Gastroesophageal sphincter (tissue), 4 donors: ENCODE data around the gene NOP53. TPM values are rescaled to one million over a fixed set of nuclear protein-coding genes. Genes with fewer than 3 reads are reported as not detected.

Source experiments
- ATAC-seq: fragments of 150-250 bp; one replicate; pipeline ENCODE4 v1.9.1; 2016; ENCODE audit warnings: mild to moderate bottlenecking, moderate library complexity
- H3K27ac ChIP-seq, 4 donors: fragments of 200-600 bp; sonication (generic) in 3 of 4; 1 replicate in 3 of 4; 2 replicates in 1 of 4; pipeline ENCODE4 v1.5.1; 2016 to 2019
- H3K27me3 ChIP-seq: fragments of 200-600 bp; sonication (generic); one replicate; pipeline ENCODE4 v1.5.1; 2019
- H3K36me3 ChIP-seq, 2 donors: fragments of 200-600 bp; sonication (generic); one replicate each; pipeline ENCODE4 v1.5.1; 2019; ENCODE audit warnings: control low read depth in 1 of 2
- H3K4me1 ChIP-seq, 3 donors: fragments of 200-600 bp; sonication (generic); 1 replicate in 2 of 3; 2 replicates in 1 of 3; pipeline ENCODE4 v1.5.1; 2016 to 2019; ENCODE audit warnings: control low read depth in 2 of 3
- H3K4me3 ChIP-seq, 2 donors: fragments of 200-600 bp; sonication (generic); one replicate each; pipeline ENCODE4 v1.5.1; 2019; ENCODE audit warnings: mild to moderate bottlenecking in 1 of 2, moderate library complexity in 1 of 2
- H3K9me3 ChIP-seq, 3 donors: fragments of 200-600 bp; sonication (generic); one replicate each; pipeline ENCODE4 v1.5.1; 2017 to 2019; ENCODE audit warnings: control low read depth in 2 of 3
- CTCF ChIP-seq, 4 experiments: fragments of 200-600 bp in 2 of 4; fragments of 450-650 bp in 2 of 4; sonication (generic) in 1 of 4; IDR thresholded peaks; one replicate each; pipeline ENCODE4 v1.5.1; 2017 to 2019; ENCODE audit warnings: antibody characterized with exemption in 4 of 4, mild to moderate bottlenecking in 2 of 4, moderate library complexity in 2 of 4
- EP300 ChIP-seq: sonication (generic); formaldehyde crosslinking; IDR thresholded peaks from one replicate; pipeline ENCODE4 v1.6.1; 2017; ENCODE audit warnings: antibody characterized with exemption, mild to moderate bottlenecking
- POLR2A ChIP-seq, 2 donors: fragments of 450-650 bp; IDR thresholded peaks; one replicate each; pipeline ENCODE4 v1.6.1; 2017; ENCODE audit warnings: antibody characterized with exemption in 2 of 2, mild to moderate bottlenecking in 2 of 2, moderate library complexity in 1 of 2
- POLR2AphosphoS5 ChIP-seq: sonication (generic); formaldehyde crosslinking; IDR thresholded peaks from one replicate; pipeline ENCODE4 v1.6.1; 2017; ENCODE audit warnings: antibody characterized with exemption
- WGBS, 2 donors: methylation state at CpG; one replicate each; pipeline ENCODE4 v1.1.5; 2018; ENCODE audit warnings: low coverage in 1 of 2; 5-methylcytosine and 5-hydroxymethylcytosine counted together
- total RNA-seq, 4 donors: library from RNA; depleted of rRNA; stranded (reverse); fragments of >200 nt; gene quantifications; one replicate each; pipeline ENCODE4 v1.1.0, GENCODE V29; 2016

NOP53 gene
- total RNA-seq, 4 donors from 2014 or later = 332 to 592 (median 362) TPM

DNA sequence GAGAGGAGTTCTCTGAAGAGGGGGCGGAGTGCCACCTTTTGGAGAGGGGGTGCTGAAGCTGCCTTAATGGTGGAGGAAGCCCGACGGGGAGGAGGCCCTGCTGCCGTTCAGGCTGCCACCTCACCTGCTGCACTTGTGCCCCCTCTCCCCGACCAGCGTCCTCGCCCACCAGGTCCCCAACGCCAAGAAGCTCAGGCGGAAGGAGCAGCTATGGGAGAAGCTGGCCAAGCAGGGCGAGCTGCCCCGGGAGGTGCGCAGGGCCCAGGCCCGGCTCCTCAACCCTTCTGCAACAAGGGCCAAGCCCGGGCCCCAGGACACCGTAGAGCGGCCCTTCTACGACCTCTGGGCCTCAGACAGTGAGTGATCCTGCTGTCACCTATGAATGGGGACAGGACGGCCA lies 5.4 kb downstream of the NOP53 start:
- Histone ChIP-seq H3K27ac (no peak overlapping the region), H3K27me3 (no peaks in the 10 kb centered on the region), H3K36me3 (peaks cover 0 to 93% of the 10 kb centered on the region in 2 donors), H3K4me1 (peaks cover 0 to 42% (median 12%) of the 10 kb centered on the region in 3 donors), H3K4me3 (no peak overlapping the region), H3K9me3 (no peaks in the 10 kb centered on the region)
- WGBS, 2 donors = no CpG with 5 or more reads among the region's 18 CpGs
- no peak for TF ChIP-seq EP300
- no peak for TF ChIP-seq POLR2AphosphoS5
- no peak for TF ChIP-seq CTCF (IDR thresholded peaks at IDR 0.05)
- TF ChIP-seq POLR2A (IDR thresholded peaks at IDR 0.05) = no peak
- no peak for ATAC-seq

DNA sequence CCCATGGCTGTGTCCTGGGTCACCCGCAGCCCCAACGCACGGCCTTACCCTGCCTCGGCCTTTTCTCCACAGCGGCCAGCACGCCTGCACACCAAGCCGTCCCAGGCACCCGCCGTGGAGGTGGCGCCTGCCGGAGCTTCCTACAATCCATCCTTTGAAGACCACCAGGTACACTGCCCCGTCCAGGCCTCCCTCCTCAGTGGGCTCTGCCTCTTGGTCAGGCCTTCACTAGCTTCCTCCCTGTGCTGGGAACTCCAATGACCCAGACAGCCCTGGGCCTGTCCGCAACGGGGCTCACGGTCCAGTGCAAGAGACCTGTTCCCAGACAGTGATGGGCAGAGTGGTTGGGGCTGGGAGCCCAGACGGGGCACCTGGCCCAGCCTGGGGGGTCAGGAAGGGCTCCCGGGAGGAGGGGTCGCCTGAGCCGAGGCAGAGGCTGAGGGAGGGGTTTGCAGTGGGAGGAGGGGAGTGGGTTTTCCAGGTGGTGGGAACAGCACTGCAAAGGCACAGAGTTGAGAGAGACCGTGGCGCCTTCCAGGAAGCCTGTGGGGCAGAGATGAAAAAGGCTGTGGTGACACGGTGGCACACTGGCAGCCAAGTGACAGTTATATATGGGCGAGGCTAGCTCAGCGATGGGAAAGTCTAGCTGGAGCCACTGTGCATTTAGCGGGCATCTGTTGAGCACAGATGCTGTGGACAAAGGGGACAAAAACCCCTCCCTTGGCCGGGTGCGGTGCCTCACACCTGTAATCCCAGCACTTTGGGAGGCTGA lies 7.3 kb downstream of the NOP53 start:
- Histone ChIP-seq H3K27me3 (no peaks in the 10 kb centered on the region), H3K9me3 (no peaks in the 10 kb centered on the region), H3K4me1 (peaks cover 0 to 25% (median 0%) of the 10 kb centered on the region in 3 donors), H3K27ac (no peak overlapping the region), H3K36me3 (peaks cover 0 to 100% of the 10 kb centered on the region in 2 donors), H3K4me3 (no peak overlapping the region)
- TF ChIP-seq EP300 (no peak), POLR2AphosphoS5 (no peak), CTCF (IDR thresholded peaks at IDR 0.05) (no peak)
- no peak for ATAC-seq
- 86 to 89% methylated on average over 5 to 6 of the region's 27 CpGs for WGBS, 2 donors

DNA sequence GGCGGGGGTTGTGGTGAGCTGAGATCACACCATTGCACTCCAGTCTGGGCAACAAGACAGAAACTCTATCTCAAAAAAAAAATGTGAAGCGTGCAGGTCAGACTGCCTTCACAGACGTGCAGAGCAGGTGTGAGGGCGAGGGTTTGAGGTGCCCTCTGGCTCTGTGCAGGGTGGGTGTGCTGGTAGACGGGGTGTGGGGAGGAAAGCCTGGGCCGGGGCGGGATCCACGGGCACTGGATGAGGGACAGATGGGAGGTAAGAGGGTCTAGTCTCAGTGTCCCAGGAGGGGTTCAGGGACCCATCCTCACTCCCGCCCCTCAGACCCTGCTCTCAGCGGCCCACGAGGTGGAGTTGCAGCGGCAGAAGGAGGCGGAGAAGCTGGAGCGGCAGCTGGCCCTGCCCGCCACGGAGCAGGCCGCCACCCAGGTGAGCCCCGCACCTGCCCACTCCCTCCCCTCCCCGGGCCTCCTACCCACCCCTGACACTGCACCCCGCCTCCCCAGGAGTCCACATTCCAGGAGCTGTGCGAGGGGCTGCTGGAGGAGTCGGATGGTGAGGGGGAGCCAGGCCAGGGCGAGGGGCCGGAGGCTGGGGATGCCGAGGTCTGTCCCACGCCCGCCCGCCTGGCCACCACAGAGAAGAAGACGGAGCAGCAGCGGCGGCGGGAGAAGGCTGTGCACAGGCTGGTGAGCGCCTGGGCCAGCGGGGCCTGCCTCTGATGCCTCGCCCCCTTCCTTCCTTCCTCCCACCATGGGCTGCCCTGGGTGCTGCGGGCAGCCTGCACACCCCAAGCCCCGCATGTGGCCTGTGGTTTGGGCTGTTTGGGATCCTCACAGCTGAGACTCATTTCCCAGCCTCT lies 9.1 kb downstream of the NOP53 start:
- TF ChIP-seq POLR2AphosphoS5 (no peak), EP300 (no peak), POLR2A (IDR thresholded peaks at IDR 0.05) (no peak), CTCF (IDR thresholded peaks at IDR 0.05) (no peak)
- WGBS, 2 donors = 67 to 88% methylated on average over 1 to 3 of the region's 37 CpGs
- no peak overlapping the region for H3K4me3 ChIP-seq
- H3K9me3 ChIP-seq = no peaks in the 10 kb centered on the region
- peaks cover 0 to 100% of the 10 kb centered on the region in 2 donors for H3K36me3 ChIP-seq
- ATAC-seq = no peak
- no peaks in the 10 kb centered on the region for H3K27me3 ChIP-seq
- peaks cover 0 to 7% (median 0%) of the 10 kb centered on the region in 3 donors for H3K4me1 ChIP-seq
- H3K27ac ChIP-seq = no peak overlapping the region

GRCh38 chr19:47755065-47755761 lies 9.9 kb downstream of the NOP53 start:
- 90% methylated on average over 20 of the region's 36 CpGs; no CpG with 5 or more reads in 1 of the 2 donors for WGBS, 2 donors
- Histone ChIP-seq H3K27me3 (no peaks in the 10 kb centered on the region), H3K9me3 (no peaks in the 10 kb centered on the region), H3K36me3 (peaks cover 0 to 100% of the 10 kb centered on the region in 2 donors), H3K4me3 (no peak overlapping the region), H3K27ac (no peak overlapping the region), H3K4me1 (no peaks in the 10 kb centered on the region)
- TF ChIP-seq POLR2AphosphoS5 (no peak), EP300 (no peak), POLR2A (IDR thresholded peaks at IDR 0.05) (no peak), CTCF (IDR thresholded peaks at IDR 0.05) (no peak)
- no peak for ATAC-seq
